ENCODE data around the gene NAB1.

NAB1 gene

DNA sequence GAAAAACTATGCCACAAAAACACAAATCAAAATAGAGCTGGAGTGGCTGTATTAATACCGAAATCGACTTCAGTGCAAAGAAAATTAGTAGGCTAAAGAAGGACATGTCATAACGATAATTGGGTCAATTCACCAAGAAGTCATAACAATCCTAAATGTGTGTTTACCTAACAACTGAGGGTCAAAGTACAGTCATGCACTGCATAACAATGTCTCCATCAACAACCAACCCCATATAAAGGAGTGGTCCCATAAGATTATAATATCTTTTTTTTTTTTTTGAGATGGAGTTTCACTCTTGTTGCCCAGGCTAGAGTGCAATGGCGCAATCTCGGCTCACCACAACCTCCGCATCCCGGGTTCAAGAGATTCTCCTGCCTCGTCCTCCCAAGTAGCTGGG lies 87.5 kb downstream of the NAB1 start:
- DNase-seq: no peak
- peaks cover 18% of the 10 kb centered on the region for H3K4me1 Mint-ChIP-seq
- no peak overlapping the region for H3K4me3 Mint-ChIP-seq
- H3K27ac Mint-ChIP-seq: no peak overlapping the region
- peaks cover 17% of the 10 kb centered on the region for H3K9me3 Mint-ChIP-seq
- TF ChIP-seq, protein P1, sequence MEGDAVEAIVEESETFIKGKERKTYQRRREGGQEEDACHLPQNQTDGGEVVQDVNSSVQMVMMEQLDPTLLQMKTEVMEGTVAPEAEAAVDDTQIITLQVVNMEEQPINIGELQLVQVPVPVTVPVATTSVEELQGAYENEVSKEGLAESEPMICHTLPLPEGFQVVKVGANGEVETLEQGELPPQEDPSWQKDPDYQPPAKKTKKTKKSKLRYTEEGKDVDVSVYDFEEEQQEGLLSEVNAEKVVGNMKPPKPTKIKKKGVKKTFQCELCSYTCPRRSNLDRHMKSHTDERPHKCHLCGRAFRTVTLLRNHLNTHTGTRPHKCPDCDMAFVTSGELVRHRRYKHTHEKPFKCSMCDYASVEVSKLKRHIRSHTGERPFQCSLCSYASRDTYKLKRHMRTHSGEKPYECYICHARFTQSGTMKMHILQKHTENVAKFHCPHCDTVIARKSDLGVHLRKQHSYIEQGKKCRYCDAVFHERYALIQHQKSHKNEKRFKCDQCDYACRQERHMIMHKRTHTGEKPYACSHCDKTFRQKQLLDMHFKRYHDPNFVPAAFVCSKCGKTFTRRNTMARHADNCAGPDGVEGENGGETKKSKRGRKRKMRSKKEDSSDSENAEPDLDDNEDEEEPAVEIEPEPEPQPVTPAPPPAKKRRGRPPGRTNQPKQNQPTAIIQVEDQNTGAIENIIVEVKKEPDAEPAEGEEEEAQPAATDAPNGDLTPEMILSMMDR (IDR thresholded peaks at IDR 0.05): no peak
- H3K36me3 Mint-ChIP-seq (ENCODE audit: low read depth): peaks cover 7% of the 10 kb centered on the region
- no peaks in the 10 kb centered on the region for H3K27me3 Mint-ChIP-seq (ENCODE audit: low read depth, poor library complexity)

DNA sequence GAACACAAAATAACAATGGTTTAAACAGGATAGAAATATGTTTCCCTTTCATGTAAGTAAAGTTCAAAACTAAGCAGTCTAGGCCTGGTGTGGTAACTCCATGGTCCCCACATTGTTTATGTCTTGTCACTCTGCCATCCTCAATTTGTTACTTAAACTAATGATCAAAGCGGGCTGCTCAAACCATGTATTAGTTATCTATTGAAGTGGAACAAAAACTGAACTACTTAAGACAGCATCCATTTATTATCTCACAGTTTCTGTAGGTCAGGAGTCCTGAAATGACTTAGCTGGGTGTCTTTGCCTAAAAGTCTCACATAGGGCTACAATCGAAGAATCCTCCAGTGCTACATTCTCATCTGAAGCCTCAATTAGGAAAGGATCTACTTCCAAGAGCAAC lies 91.6 kb downstream of the NAB1 start:
- H3K4me1 Mint-ChIP-seq: peaks cover 20% of the 10 kb centered on the region
- peaks cover 35% of the 10 kb centered on the region for H3K9me3 Mint-ChIP-seq
- peaks cover 14% of the 10 kb centered on the region for H3K36me3 Mint-ChIP-seq (ENCODE audit: low read depth)
- TF ChIP-seq, protein P1 (IDR thresholded peaks at IDR 0.05): no peak
- no peak for DNase-seq
- H3K27me3 Mint-ChIP-seq (ENCODE audit: low read depth, poor library complexity): no peaks in the 10 kb centered on the region
- no peak overlapping the region for H3K27ac Mint-ChIP-seq
- no peak overlapping the region for H3K4me3 Mint-ChIP-seq
